ENCODE results near the gene AIRE. TPM values are rescaled to one million over a fixed set of nuclear protein-coding genes. Genes with fewer than 3 reads are reported as not detected.

AIRE gene
- total and polyA plus RNA-seq, 7 donors, result 0.01 to 0.19 (median 0.11) TPM; not detected in 3

GRCh38 chr21:44329971-44330681 is 44.5 kb downstream of the AIRE start:
- DNase-seq (no peak), ATAC-seq (no peak)
- Histone ChIP-seq H3K36me3 (ENCODE audit: insufficient read depth in 1 of 2, low read depth in 1 of 2) (peaks cover 0 to 25% of the 10 kb centered on the region in 2 donors), H3K27me3 (ENCODE audit: insufficient read depth in 3 of 3, low read length in 2 of 3) (no peaks in the 10 kb centered on the region), H3K4me3 (no peak overlapping the region), H3K9me3 (no peaks in the 10 kb centered on the region), H3K27ac (no peak overlapping the region), H3K4me1 (no peaks in the 10 kb centered on the region)
- TF ChIP-seq CTCF (IDR thresholded peaks at IDR 0.05), result no peak
- WGBS, 3 donors, result 86 to 88% (median 87%) methylated on average over 41 to 44 of the region's 44 CpGs
- intact Hi-C loops (cut with DNase I), result loop anchor here (10.0 kb wide), 4 partner anchors 55 to 1655 kb away; partner anchors contain the start of genes COL6A1 (in 1 of the 2) and PKNOX1 (in 1 of the 2)

GRCh38 chr21:44330698-44331097 is 45.0 kb downstream of the AIRE start:
- TF ChIP-seq CTCF (IDR thresholded peaks at IDR 0.05), result no peak
- WGBS, 3 donors, result 86 to 90% (median 86%) methylated on average over 18 of the region's 18 CpGs

GRCh38 chr21:44331209-44331608 is 45.5 kb downstream of the AIRE start:
- H3K27me3 ChIP-seq (ENCODE audit: insufficient read depth in 3 of 3, low read length in 2 of 3), result no peaks in the 10 kb centered on the region
- H3K4me1 ChIP-seq, result no peaks in the 10 kb centered on the region
- DNase-seq, result no peak
- no peak overlapping the region for H3K27ac ChIP-seq
- no peak for TF ChIP-seq CTCF (IDR thresholded peaks at IDR 0.05)
- peak in 1 of 4 donors; percentile 23 for ATAC-seq
- H3K4me3 ChIP-seq, result no peak overlapping the region
- intact Hi-C loops (cut with DNase I), result loop anchor here in 1 of 2 donors (10.0 kb wide), 3 partner anchors 804 to 1654 kb away; partner anchors contain the start of genes COL6A1 and PKNOX1
- 75 to 87% (median 85%) methylated on average over 16 of the region's 16 CpGs for WGBS, 3 donors
- H3K9me3 ChIP-seq, result no peaks in the 10 kb centered on the region
- peaks cover 0 to 23% of the 10 kb centered on the region in 2 donors for H3K36me3 ChIP-seq (ENCODE audit: insufficient read depth in 1 of 2, low read depth in 1 of 2)

More at GRCh38 chr21:44330698-44331097, 45.0 kb downstream of the AIRE start:
- Histone ChIP-seq H3K4me1 (no peaks in the 10 kb centered on the region), H3K9me3 (no peaks in the 10 kb centered on the region), H3K27ac (no peak overlapping the region), H3K4me3 (no peak overlapping the region), H3K27me3 (ENCODE audit: insufficient read depth in 3 of 3, low read length in 2 of 3) (no peaks in the 10 kb centered on the region), H3K36me3 (ENCODE audit: insufficient read depth in 1 of 2, low read depth in 1 of 2) (peaks cover 0 to 26% of the 10 kb centered on the region in 2 donors)
- intact Hi-C loops (cut with DNase I), result loop anchor here in 1 of 2 donors (10.0 kb wide), 3 partner anchors 804 to 1654 kb away; partner anchors contain the start of genes COL6A1 and PKNOX1
- ATAC-seq (no peak), DNase-seq (no peak)

DNA sequence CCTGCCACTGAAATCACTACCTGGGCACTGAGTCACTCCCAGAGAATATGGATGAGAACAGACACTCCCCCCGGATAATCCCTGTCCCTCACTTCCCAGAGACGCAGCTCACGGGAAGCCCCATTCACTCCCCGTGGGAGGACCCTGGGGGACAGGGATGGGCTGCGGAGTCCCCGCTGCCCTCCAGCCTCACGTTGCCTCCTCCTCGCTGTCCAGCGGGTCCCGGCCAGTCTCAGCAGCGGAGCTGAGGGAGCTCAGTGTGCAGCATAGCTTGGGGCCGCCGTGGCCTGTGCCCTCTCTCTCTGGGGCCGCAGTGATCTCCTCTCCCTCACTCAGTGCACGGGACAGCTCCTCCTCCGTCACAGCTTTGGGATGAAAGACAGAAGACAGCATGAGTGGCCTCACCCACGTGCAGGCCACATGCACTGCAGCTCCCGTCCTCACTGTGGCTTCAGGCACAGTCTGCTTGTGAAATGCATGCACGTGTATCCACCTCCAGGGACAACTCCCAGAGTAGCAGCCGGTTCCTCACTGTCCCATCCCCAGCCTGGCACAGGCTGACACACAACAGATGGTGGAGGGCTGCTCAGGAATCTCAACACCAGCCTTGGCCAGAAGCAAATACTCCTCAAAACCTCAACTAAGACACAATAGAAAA is 46.1 kb downstream of the AIRE start:
- Histone ChIP-seq H3K27ac (no peak overlapping the region), H3K4me1 (no peaks in the 10 kb centered on the region), H3K36me3 (ENCODE audit: insufficient read depth in 1 of 2, low read depth in 1 of 2) (peaks cover 0 to 28% of the 10 kb centered on the region in 2 donors), H3K27me3 (ENCODE audit: insufficient read depth in 3 of 3, low read length in 2 of 3) (no peaks in the 10 kb centered on the region), H3K4me3 (no peak overlapping the region), H3K9me3 (no peaks in the 10 kb centered on the region)
- ATAC-seq (peak in 1 of 4 donors; percentile 31), DNase-seq (no peak)
- no peak for TF ChIP-seq CTCF (IDR thresholded peaks at IDR 0.05)
- intact Hi-C loops (cut with DNase I), result loop anchor here in 1 of 2 donors (10.0 kb wide), 3 partner anchors 803 to 1653 kb away; partner anchors contain the start of genes COL6A1 and PKNOX1
- 64 to 74% (median 71%) methylated on average over 20 of the region's 20 CpGs for WGBS, 3 donors

All from psoas muscle (tissue), 8 donors.